ENCODE results near the gene CHST7. TPM values are rescaled to one million over a fixed set of nuclear protein-coding genes. Genes with fewer than 3 reads are reported as not detected.

CHST7 gene
- total and polyA plus RNA-seq, 8 donors, result 0.65 to 2.1 (median 1.1) TPM

GRCh38 chrX:46587158-46587557 lies 13.6 kb downstream of the CHST7 start:
- no peak for FAIRE-seq
- H3K27me3 ChIP-seq, result no peaks in the 10 kb centered on the region
- H3K9me3 ChIP-seq, result no peaks in the 10 kb centered on the region
- WGBS, 2 donors, result 60 to 81% methylated on average over 5 of the region's 5 CpGs
- peak overlapping the region in 1 of 4 donors; percentile 11 for H3K27ac ChIP-seq
- DNase-seq, result no peak
- no peaks in the 10 kb centered on the region for H3K4me1 ChIP-seq
- intact Hi-C loops (cut with DNase I), result no loop called here
- TF ChIP-seq CTCF (IDR thresholded peaks at IDR 0.05), result no peak
- no peaks in the 10 kb centered on the region for H3K36me3 ChIP-seq
- H3K4me3 ChIP-seq, result no peak overlapping the region
- ATAC-seq, result no peak

DNA sequence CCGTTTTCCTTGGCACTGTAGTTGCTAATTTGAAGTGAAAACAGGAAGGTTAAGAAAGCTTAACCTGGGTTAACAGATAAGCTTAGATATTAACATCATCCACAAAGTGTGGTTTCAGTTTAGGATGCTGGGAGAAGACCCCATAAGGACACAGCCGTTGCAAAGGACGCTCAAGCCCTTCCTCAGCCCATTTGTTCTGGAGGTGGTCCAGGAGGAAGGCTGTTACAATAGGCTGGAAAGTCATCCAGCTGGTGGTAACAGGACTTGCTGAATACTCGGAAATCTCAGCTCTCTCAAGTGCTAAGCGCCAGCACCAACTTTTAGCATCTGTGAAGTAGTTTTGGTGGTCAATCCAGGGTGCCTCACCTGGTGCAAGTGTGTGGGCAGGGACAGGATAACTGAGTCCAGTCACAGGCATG lies 14.2 kb downstream of the CHST7 start:
- Histone ChIP-seq H3K27me3 (peaks cover 0 to 2% (median 0%) of the 10 kb centered on the region in 4 donors), H3K4me1 (no peaks in the 10 kb centered on the region), H3K27ac (peak overlapping the region in 1 of 4 donors; percentile 11), H3K4me3 (no peak overlapping the region), H3K9me3 (no peaks in the 10 kb centered on the region), H3K36me3 (no peaks in the 10 kb centered on the region)
- DNase-seq, result no peak
- 26 to 31% methylated on average over 5 of the region's 5 CpGs for WGBS, 2 donors
- no peak for TF ChIP-seq CTCF (IDR thresholded peaks at IDR 0.05)
- intact Hi-C loops (cut with DNase I), result no loop called here
- no peak for ATAC-seq
- no peak for FAIRE-seq

GRCh38 chrX:46588263-46588662 lies 14.7 kb downstream of the CHST7 start:
- Histone ChIP-seq H3K9me3 (no peaks in the 10 kb centered on the region), H3K27ac (peak overlapping the region in 1 of 4 donors; percentile 11), H3K4me3 (no peak overlapping the region), H3K27me3 (peaks cover 0 to 2% (median under 1%) of the 10 kb centered on the region in 4 donors), H3K4me1 (no peaks in the 10 kb centered on the region), H3K36me3 (no peaks in the 10 kb centered on the region)
- no peak for TF ChIP-seq CTCF (IDR thresholded peaks at IDR 0.05)
- WGBS, 2 donors, result 59 to 66% methylated on average over 4 of the region's 4 CpGs
- DNase-seq, result no peak
- no peak for FAIRE-seq
- intact Hi-C loops (cut with DNase I), result no loop called here
- peak in 2 of 4 donors; percentile 19 to 34 for ATAC-seq

- no peaks in the 10 kb centered on the region for H3K4me1 ChIP-seq
- WGBS, 2 donors, result 72 to 73% methylated on average over 7 of the region's 7 CpGs
- no peaks in the 10 kb centered on the region for H3K36me3 ChIP-seq
- H3K9me3 ChIP-seq, result no peaks in the 10 kb centered on the region
- H3K27me3 ChIP-seq, result peaks cover 0 to 2% (median 1%) of the 10 kb centered on the region in 4 donors
- TF ChIP-seq CTCF (IDR thresholded peaks at IDR 0.05), result no peak
- intact Hi-C loops (cut with DNase I), result no loop called here
- H3K27ac ChIP-seq, result no peak overlapping the region
- FAIRE-seq, result no peak
- ATAC-seq, result peak in 1 of 4 donors; percentile 53
- H3K4me3 ChIP-seq, result no peak overlapping the region
- no peak for DNase-seq
Measured at GRCh38 chrX:46589977-46590723, 16.6 kb downstream of the CHST7 start.

DNA sequence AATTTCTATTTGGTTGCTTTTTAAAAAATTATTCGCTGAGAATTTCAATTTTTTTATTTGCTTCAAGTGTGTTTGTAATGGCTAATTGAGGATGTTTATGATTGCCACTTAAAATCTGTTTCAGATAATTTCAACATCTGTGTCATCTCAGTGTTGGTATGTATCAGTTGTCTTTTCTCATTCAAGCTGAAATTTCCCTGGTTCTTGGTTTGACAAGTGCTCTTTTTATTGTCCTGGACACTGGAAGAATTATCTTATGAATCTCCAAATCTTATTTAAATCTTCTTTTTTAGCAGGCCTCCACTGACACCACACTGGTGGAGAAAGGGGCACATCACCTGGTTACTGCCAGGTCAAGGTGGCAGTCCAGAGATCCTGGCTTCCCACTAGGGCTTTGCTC lies 21.5 kb downstream of the CHST7 start:
- Histone ChIP-seq H3K36me3 (no peaks in the 10 kb centered on the region), H3K27me3 (peaks cover 0 to 2% (median 1%) of the 10 kb centered on the region in 4 donors), H3K4me1 (no peaks in the 10 kb centered on the region), H3K27ac (no peak overlapping the region), H3K9me3 (no peaks in the 10 kb centered on the region), H3K4me3 (no peak overlapping the region)
- intact Hi-C loops (cut with DNase I), result no loop called here
- FAIRE-seq (no peak), ATAC-seq (no peak), DNase-seq (no peak)
- WGBS, 2 donors, result 55 to 94% methylated on average over 1 of the region's 1 CpG
- no peak for TF ChIP-seq CTCF (IDR thresholded peaks at IDR 0.05)

All from pancreas (tissue), 10 donors.